Activated naive CD4-positive, alpha-beta T cell treated with anti-CD3 and anti-CD28 coated beads, Interleukin-2, amount 50 U/mL, for 72 hours (primary cell): ENCODE results near the gene DR1. TPM values are rescaled to one million over a fixed set of nuclear protein-coding genes. Genes with fewer than 3 reads are reported as not detected.
A peak's percentile ranks its signal among the peaks of the same experiment; 100 is the strongest.

ENCODE experiments used
- ATAC-seq, 2 donors: fragments of 150-1000 bp; cut with Tn5 transposase; 2 replicates each; pipeline ENCODE4 v1.10.0; 2021; ENCODE audit warnings: mild to moderate bottlenecking in 2 of 2, moderate library complexity in 2 of 2
- DNase-seq, 2 donors: peaks; one replicate each; pipeline ENCODE4 v3.0.0; 2021 to 2022; ENCODE audit warnings: low spot score in 2 of 2
- H3K27ac Mint-ChIP-seq, 2 donors: one replicate each; pipeline ENCODE4 v1.8.0; 2022; ENCODE audit warnings: mild to moderate bottlenecking in 2 of 2, mixed read lengths in 2 of 2
- H3K36me3 Mint-ChIP-seq, 2 donors: one replicate each; pipeline ENCODE4 v1.8.0; 2022; ENCODE audit warnings: mixed read lengths in 2 of 2
- H3K9me3 Mint-ChIP-seq, 2 donors: one replicate each; pipeline ENCODE4 v1.8.0; 2022; ENCODE audit warnings: mixed read lengths in 2 of 2
- total RNA-seq, 2 donors: library from RNA; stranded (reverse); gene quantifications; one replicate each; pipeline ENCODE4 v1.2.3, GENCODE V29; 2022

The DR1 gene
- total RNA-seq, result 10 to 100 TPM; 78.8 to 93.0 TPM

GRCh38 chr1:93345633-93346420 lies at the start of gene DR1:
Gene DR1, plus strand, starts transcription at chr1:93345907. Its CDS starts 739 bp downstream, at chr1:93346646.
- ATAC-seq, result peak; percentile 83 to 87

GRCh38 chr1:93296555-93297154 lies 49.1 kb upstream of the DR1 start:
- Mint-ChIP-seq H3K9me3 (no peaks in the 10 kb centered on the region), H3K27ac (no peak overlapping the region), H3K36me3 (no peaks in the 10 kb centered on the region)
- ATAC-seq (no peak), DNase-seq (no peak)

More at GRCh38 chr1:93345633-93346420, at the start of gene DR1:
- peak; percentile 90 to 93 for DNase-seq
- peaks cover 36% of the 10 kb centered on the region in 2 donors for H3K36me3 Mint-ChIP-seq
- peak within 1 kb of the TSS; percentile 97 to 99 for H3K27ac Mint-ChIP-seq
- H3K9me3 Mint-ChIP-seq, result no peaks in the 10 kb centered on the region

GRCh38 chr1:93301131-93301530 lies 44.6 kb upstream of the DR1 start:
- H3K9me3 Mint-ChIP-seq, result no peaks in the 10 kb centered on the region
- ATAC-seq (no peak), DNase-seq (no peak)
- no peaks in the 10 kb centered on the region for H3K36me3 Mint-ChIP-seq
- no peak overlapping the region for H3K27ac Mint-ChIP-seq

GRCh38 chr1:93302078-93302477 lies 43.6 kb upstream of the DR1 start:
- no peak for DNase-seq
- no peak for ATAC-seq
- H3K9me3 Mint-ChIP-seq, result no peaks in the 10 kb centered on the region
- no peaks in the 10 kb centered on the region for H3K36me3 Mint-ChIP-seq
- H3K27ac Mint-ChIP-seq, result no peak overlapping the region

GRCh38 chr1:93304716-93305138 lies 41.0 kb upstream of the DR1 start:
- H3K9me3 Mint-ChIP-seq, result no peaks in the 10 kb centered on the region
- ATAC-seq, result peak; percentile 47 to 63
- H3K27ac Mint-ChIP-seq, result no peak overlapping the region
- H3K36me3 Mint-ChIP-seq, result no peaks in the 10 kb centered on the region
- peak in 1 of 2 donors; percentile 12 for DNase-seq

- H3K9me3 Mint-ChIP-seq, result no peaks in the 10 kb centered on the region
- no peak overlapping the region for H3K27ac Mint-ChIP-seq
- no peaks in the 10 kb centered on the region for H3K36me3 Mint-ChIP-seq
- no peak for DNase-seq
- no peak for ATAC-seq
Observed at GRCh38 chr1:93306920-93307319, 38.8 kb upstream of the DR1 start.

- H3K36me3 Mint-ChIP-seq, result no peaks in the 10 kb centered on the region
- H3K27ac Mint-ChIP-seq, result no peak overlapping the region
- no peaks in the 10 kb centered on the region for H3K9me3 Mint-ChIP-seq
- no peak for DNase-seq
- no peak for ATAC-seq
Observed at GRCh38 chr1:93313026-93313425, 32.7 kb upstream of the DR1 start.

- DNase-seq (no peak), ATAC-seq (no peak)
- Mint-ChIP-seq H3K36me3 (no peaks in the 10 kb centered on the region), H3K9me3 (no peaks in the 10 kb centered on the region), H3K27ac (no peak overlapping the region)
Observed at GRCh38 chr1:93317207-93317606, 28.5 kb upstream of the DR1 start.

GRCh38 chr1:93317943-93318342 lies 27.8 kb upstream of the DR1 start:
- H3K27ac Mint-ChIP-seq, result peak overlapping the region in 1 of 2 donors; percentile 8
- no peaks in the 10 kb centered on the region for H3K36me3 Mint-ChIP-seq
- DNase-seq, result no peak
- ATAC-seq, result no peak
- H3K9me3 Mint-ChIP-seq, result no peaks in the 10 kb centered on the region

- no peaks in the 10 kb centered on the region for H3K36me3 Mint-ChIP-seq
- no peak overlapping the region for H3K27ac Mint-ChIP-seq
- ATAC-seq (no peak), DNase-seq (no peak)
- no peaks in the 10 kb centered on the region for H3K9me3 Mint-ChIP-seq
Observed at GRCh38 chr1:93321720-93322119, 24.0 kb upstream of the DR1 start.

- ATAC-seq, result no peak
- Mint-ChIP-seq H3K36me3 (no peaks in the 10 kb centered on the region), H3K27ac (no peak overlapping the region), H3K9me3 (no peaks in the 10 kb centered on the region)
- DNase-seq, result no peak
Observed at GRCh38 chr1:93322349-93322748, 23.4 kb upstream of the DR1 start.

- DNase-seq (no peak), ATAC-seq (no peak)
- Mint-ChIP-seq H3K9me3 (no peaks in the 10 kb centered on the region), H3K27ac (no peak overlapping the region), H3K36me3 (no peaks in the 10 kb centered on the region)
Observed at GRCh38 chr1:93323185-93323820, 22.4 kb upstream of the DR1 start.

GRCh38 chr1:93324486-93325464 lies 20.9 kb upstream of the DR1 start:
- no peak overlapping the region for H3K27ac Mint-ChIP-seq
- H3K36me3 Mint-ChIP-seq, result no peaks in the 10 kb centered on the region
- peak; percentile 28 to 43 for ATAC-seq
- DNase-seq, result no peak
- H3K9me3 Mint-ChIP-seq, result no peaks in the 10 kb centered on the region

- H3K9me3 Mint-ChIP-seq, result no peaks in the 10 kb centered on the region
- no peak overlapping the region for H3K27ac Mint-ChIP-seq
- DNase-seq, result no peak
- ATAC-seq, result no peak
- no peaks in the 10 kb centered on the region for H3K36me3 Mint-ChIP-seq
Observed at GRCh38 chr1:93328809-93329760, 16.6 kb upstream of the DR1 start.

- H3K36me3 Mint-ChIP-seq, result no peaks in the 10 kb centered on the region
- DNase-seq, result no peak
- H3K27ac Mint-ChIP-seq, result no peak overlapping the region
- H3K9me3 Mint-ChIP-seq, result no peaks in the 10 kb centered on the region
- ATAC-seq, result no peak
Observed at GRCh38 chr1:93330196-93330595, 15.5 kb upstream of the DR1 start.

- no peak overlapping the region for H3K27ac Mint-ChIP-seq
- no peaks in the 10 kb centered on the region for H3K9me3 Mint-ChIP-seq
- H3K36me3 Mint-ChIP-seq, result no peaks in the 10 kb centered on the region
- ATAC-seq (no peak), DNase-seq (no peak)
Observed at GRCh38 chr1:93330617-93331016, 15.1 kb upstream of the DR1 start.
